Ishikawa (cell line): ENCODE results near the gene PTPN2.

Experiments used
- CEBPB ChIP-seq: IDR thresholded peaks from 2 replicates; pipeline ENCODE4 v1.6.1; 2012
- CREB1 ChIP-seq: IDR thresholded peaks from 2 replicates; pipeline ENCODE4 v1.6.1; 2012; ENCODE audit warnings: low read depth
- EGR1 ChIP-seq: IDR thresholded peaks from 2 replicates; pipeline ENCODE4 v1.6.1; 2012
- EP300 ChIP-seq: IDR thresholded peaks from 2 replicates; pipeline ENCODE4 v1.6.1; 2012; ENCODE audit warnings: borderline replicate concordance
- FOXM1 ChIP-seq: IDR thresholded peaks from 2 replicates; pipeline ENCODE4 v1.6.1; 2012; ENCODE audit warnings: low read depth, borderline replicate concordance
- NFIC ChIP-seq: IDR thresholded peaks from 2 replicates; pipeline ENCODE4 v1.6.1; 2012
- RAD21 ChIP-seq: IDR thresholded peaks from 2 replicates; pipeline ENCODE4 v1.6.1; 2012; ENCODE audit warnings: low read depth
- TAF1 ChIP-seq: IDR thresholded peaks from 2 replicates; pipeline ENCODE4 v1.6.1; 2012; ENCODE audit warnings: low read depth, mild to moderate bottlenecking
- TCF12 ChIP-seq: IDR thresholded peaks from 2 replicates; pipeline ENCODE4 v1.6.1; 2012; ENCODE audit warnings: low read depth
- TEAD4 ChIP-seq: IDR thresholded peaks from 2 replicates; pipeline ENCODE4 v1.6.1; 2012
- YY1 ChIP-seq: IDR thresholded peaks from 2 replicates; pipeline ENCODE4 v1.6.1; 2012; ENCODE audit warnings: low read depth
- ZBTB7A ChIP-seq: IDR thresholded peaks from 2 replicates; pipeline ENCODE4 v1.6.1; 2012; ENCODE audit warnings: low read depth
- TF ChIP-seq, protein P1 (sequence below): IDR thresholded peaks from 2 replicates; pipeline ENCODE4 v1.6.1; 2012
- TF ChIP-seq, protein P2 (sequence below): IDR thresholded peaks from 2 replicates; pipeline ENCODE4 v1.6.1; 2012; ENCODE audit warnings: low read depth, mild to moderate bottlenecking
- TF ChIP-seq, protein P3 (sequence below): IDR thresholded peaks from 2 replicates; pipeline ENCODE4 v1.6.1; 2012

PTPN2 gene

DNA sequence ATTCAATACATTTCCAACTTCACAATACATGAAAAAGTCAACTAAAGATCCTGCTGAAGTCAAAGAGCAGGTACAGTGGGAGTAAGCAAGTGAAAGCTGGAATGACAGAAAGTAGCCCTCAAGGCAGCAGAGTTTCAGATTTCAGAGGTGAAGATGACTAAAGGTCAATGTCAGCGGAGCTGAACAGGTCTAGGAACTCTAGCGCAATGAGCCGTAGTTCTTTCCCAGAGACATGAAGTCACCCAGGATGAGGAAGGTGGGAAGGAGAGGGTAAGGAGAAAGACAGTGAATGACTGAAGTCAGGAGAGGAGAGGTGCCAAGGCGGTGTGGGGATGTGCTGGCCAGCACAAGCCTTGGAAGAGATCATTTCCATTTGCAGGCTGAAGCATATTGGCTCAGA lies 28.1 kb downstream of the PTPN2 start:
- no peak for TF ChIP-seq CREB1
- no peak for TF ChIP-seq CEBPB
- TF ChIP-seq EGR1 = no peak
- TF ChIP-seq, protein P1, sequence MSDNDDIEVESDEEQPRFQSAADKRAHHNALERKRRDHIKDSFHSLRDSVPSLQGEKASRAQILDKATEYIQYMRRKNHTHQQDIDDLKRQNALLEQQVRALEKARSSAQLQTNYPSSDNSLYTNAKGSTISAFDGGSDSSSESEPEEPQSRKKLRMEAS = no peak
- TF ChIP-seq RAD21 = no peak
- TF ChIP-seq FOXM1 = no peak
- no peak for TF ChIP-seq ZBTB7A

DNA sequence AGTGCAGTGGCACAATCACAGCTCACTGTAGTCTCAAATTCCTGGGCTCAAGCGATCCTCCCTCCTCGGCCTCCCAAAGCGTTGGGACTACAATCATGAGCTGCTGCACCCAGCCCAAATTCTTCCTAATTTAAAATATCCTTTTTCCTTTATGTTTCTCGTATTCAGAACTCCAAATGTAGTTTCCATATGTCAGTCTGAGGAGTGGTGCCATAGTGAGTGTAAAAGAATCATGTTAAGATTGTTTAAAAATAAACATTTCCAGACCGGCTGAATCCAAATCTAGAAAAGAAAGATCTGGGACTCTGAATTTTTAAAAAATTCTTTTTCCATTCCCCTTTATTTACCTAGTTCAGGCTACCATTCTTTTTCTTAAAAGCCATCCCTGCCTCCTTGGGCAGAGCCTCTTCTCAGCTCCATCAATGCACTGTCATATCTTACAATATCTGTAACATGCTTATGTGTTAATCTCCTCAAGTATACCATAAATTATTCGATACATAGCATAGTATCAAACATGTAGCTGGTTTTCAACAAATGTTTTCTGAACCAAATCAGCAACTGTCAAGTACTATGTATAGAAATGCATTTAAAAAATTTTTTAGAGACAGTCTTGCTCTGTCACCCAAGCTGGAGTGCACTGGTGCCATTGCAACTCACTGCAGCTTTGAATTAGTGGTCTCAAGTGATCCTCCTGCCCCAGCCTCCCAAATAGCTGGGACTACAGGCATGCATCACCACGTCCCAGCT lies 31.3 kb downstream of the PTPN2 start:
- TF ChIP-seq TEAD4 = no peak
- no peak for TF ChIP-seq RAD21
- TF ChIP-seq CEBPB = no peak
- no peak for TF ChIP-seq NFIC
- TF ChIP-seq, protein P2, sequence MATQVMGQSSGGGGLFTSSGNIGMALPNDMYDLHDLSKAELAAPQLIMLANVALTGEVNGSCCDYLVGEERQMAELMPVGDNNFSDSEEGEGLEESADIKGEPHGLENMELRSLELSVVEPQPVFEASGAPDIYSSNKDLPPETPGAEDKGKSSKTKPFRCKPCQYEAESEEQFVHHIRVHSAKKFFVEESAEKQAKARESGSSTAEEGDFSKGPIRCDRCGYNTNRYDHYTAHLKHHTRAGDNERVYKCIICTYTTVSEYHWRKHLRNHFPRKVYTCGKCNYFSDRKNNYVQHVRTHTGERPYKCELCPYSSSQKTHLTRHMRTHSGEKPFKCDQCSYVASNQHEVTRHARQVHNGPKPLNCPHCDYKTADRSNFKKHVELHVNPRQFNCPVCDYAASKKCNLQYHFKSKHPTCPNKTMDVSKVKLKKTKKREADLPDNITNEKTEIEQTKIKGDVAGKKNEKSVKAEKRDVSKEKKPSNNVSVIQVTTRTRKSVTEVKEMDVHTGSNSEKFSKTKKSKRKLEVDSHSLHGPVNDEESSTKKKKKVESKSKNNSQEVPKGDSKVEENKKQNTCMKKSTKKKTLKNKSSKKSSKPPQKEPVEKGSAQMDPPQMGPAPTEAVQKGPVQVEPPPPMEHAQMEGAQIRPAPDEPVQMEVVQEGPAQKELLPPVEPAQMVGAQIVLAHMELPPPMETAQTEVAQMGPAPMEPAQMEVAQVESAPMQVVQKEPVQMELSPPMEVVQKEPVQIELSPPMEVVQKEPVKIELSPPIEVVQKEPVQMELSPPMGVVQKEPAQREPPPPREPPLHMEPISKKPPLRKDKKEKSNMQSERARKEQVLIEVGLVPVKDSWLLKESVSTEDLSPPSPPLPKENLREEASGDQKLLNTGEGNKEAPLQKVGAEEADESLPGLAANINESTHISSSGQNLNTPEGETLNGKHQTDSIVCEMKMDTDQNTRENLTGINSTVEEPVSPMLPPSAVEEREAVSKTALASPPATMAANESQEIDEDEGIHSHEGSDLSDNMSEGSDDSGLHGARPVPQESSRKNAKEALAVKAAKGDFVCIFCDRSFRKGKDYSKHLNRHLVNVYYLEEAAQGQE = no peak
- no peak for TF ChIP-seq CREB1
- TF ChIP-seq TCF12 = no peak
- no peak for TF ChIP-seq TAF1
- no peak for TF ChIP-seq YY1

DNA sequence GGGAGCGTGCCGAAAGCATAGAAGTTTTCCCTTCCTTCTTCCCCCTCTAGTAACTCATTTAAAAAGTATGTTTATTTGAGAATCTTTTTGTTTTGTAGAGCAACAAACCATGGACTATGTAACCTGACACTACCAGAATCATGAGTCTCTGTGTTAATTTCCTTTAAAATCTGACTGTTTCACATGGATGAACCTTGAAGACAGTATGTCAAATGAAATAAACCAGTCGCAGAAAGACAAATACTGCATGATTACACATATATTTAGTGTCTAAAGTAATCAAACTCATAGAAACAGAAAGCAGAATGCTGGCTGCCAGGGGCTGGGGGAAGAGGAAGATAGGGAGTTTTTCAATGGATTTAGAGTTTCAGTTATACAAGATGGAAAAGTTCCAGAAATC lies 32.3 kb downstream of the PTPN2 start:
- TF ChIP-seq CREB1 = no peak
- no peak for TF ChIP-seq ZBTB7A
- TF ChIP-seq EGR1 = no peak
- TF ChIP-seq, protein P1 = no peak
- no peak for TF ChIP-seq NFIC
- no peak for TF ChIP-seq TCF12
- TF ChIP-seq TAF1 = no peak
- TF ChIP-seq YY1 = no peak
- TF ChIP-seq RAD21 = no peak
- no peak for TF ChIP-seq EP300
- TF ChIP-seq, protein P3, sequence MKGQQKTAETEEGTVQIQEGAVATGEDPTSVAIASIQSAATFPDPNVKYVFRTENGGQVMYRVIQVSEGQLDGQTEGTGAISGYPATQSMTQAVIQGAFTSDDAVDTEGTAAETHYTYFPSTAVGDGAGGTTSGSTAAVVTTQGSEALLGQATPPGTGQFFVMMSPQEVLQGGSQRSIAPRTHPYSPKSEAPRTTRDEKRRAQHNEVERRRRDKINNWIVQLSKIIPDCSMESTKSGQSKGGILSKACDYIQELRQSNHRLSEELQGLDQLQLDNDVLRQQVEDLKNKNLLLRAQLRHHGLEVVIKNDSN = no peak
- TF ChIP-seq CEBPB = no peak
- TF ChIP-seq, protein P2 = no peak
- no peak for TF ChIP-seq TEAD4
- no peak for TF ChIP-seq FOXM1

DNA sequence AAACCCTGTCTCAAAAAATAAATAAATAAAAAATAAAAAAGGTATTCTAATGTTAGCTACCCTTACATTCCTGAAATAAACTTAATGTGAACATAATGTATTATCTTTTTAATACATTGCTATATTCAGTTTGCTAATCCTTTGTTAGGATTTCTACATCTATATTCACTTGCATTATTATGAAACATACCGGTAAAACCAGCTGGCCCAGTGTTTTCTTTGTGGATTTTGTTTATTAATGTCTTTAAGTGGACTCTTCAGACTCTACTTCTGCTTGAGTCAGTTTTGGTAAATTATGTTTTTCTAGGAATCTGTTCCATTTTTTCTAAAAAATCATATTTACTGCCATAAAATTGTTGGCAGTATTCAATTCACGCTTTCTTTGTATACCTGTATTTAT lies 34.5 kb downstream of the PTPN2 start:
- no peak for TF ChIP-seq EP300
- TF ChIP-seq CREB1 = no peak
- no peak for TF ChIP-seq TEAD4
- no peak for TF ChIP-seq FOXM1
- TF ChIP-seq, protein P2 = no peak
- no peak for TF ChIP-seq RAD21
- TF ChIP-seq NFIC = no peak
- TF ChIP-seq, protein P3 = no peak
- TF ChIP-seq TCF12 = no peak
- TF ChIP-seq, protein P1 = no peak
